Tibial nerve (tissue), 3 donors: ENCODE data around the gene VENTX.

Source experiments
- CTCF ChIP-seq, 5 experiments: fragments of 200-600 bp in 3 of 5; fragments of 450-650 bp in 2 of 5; sonication (generic) in 3 of 5; IDR thresholded peaks; one replicate each; pipeline ENCODE4 v1.5.1; 2016 to 2019; ENCODE audit warnings: antibody characterized with exemption in 5 of 5, mild to moderate bottlenecking in 3 of 5, moderate library complexity in 2 of 5
- POLR2A ChIP-seq, 2 donors: fragments of 450-650 bp; IDR thresholded peaks; one replicate each; pipeline ENCODE4 v1.6.1; 2017; ENCODE audit warnings: antibody characterized with exemption in 2 of 2, mild to moderate bottlenecking in 2 of 2, moderate library complexity in 2 of 2

DNA sequence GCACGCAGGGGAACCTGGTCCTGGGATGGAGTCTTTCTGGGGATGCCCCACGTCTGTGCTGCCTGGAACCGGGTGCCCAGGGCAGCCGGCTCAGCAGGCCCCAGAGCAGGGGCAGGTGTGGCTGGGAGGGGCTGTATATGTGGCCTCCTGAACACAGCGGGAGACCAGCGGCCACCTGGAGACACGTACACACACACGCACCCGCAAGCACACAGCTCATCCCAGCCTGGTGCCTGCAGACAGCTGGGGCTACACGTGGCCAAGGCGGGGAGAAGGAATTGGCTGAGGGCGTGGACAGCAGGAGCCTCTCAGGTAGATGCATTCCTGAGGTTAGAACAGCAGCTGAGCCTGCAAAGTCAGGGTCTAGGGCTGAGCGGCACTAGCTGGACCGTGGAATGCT, 25.0 kb downstream of the VENTX start:
- TF ChIP-seq POLR2A (IDR thresholded peaks at IDR 0.05) (no peak), CTCF (IDR thresholded peaks at IDR 0.05) (no peak)
